Measurements from ENCODE around the gene ACACA. TPM values are rescaled to one million over a fixed set of nuclear protein-coding genes. Genes with fewer than 3 reads are reported as not detected.

The ACACA gene
- total RNA-seq, 1 experiment from 2014 or later, result 11.3 TPM

GRCh38 chr17:37068266-37068665 lies 338.4 kb downstream of the ACACA start:
- DNase-seq (ENCODE audit: low read depth), result no peak

- peak; percentile 65 for DNase-seq (ENCODE audit: low read depth)
Observed at GRCh38 chr17:37067555-37068111, 339.0 kb downstream of the ACACA start.

GRCh38 chr17:37066322-37067255 lies 340.0 kb downstream of the ACACA start:
- no peak for DNase-seq (ENCODE audit: low read depth)

- no peak for DNase-seq (ENCODE audit: low read depth)
Observed at GRCh38 chr17:37065486-37066321, 340.9 kb downstream of the ACACA start.

- DNase-seq (ENCODE audit: low read depth), result no peak
Observed at GRCh38 chr17:37064956-37065355, 341.7 kb downstream of the ACACA start.

- DNase-seq (ENCODE audit: low read depth), result no peak
Observed at GRCh38 chr17:37064206-37064605, 342.4 kb downstream of the ACACA start.

GRCh38 chr17:37062021-37062420 lies 344.6 kb downstream of the ACACA start:
- DNase-seq (ENCODE audit: low read depth), result no peak

- DNase-seq (ENCODE audit: low read depth), result no peak
Observed at GRCh38 chr17:37060928-37061327, 345.7 kb downstream of the ACACA start.

- DNase-seq (ENCODE audit: low read depth), result no peak
Observed at GRCh38 chr17:37060094-37060493, 346.5 kb downstream of the ACACA start.

GRCh38 chr17:37059493-37059892 lies 347.1 kb downstream of the ACACA start:
- no peak for DNase-seq (ENCODE audit: low read depth)

GRCh38 chr17:37056622-37057021 lies 350.0 kb downstream of the ACACA start:
- no peak for DNase-seq (ENCODE audit: low read depth)

GRCh38 chr17:37054894-37055293 lies 351.7 kb downstream of the ACACA start:
- DNase-seq (ENCODE audit: low read depth), result no peak

- DNase-seq (ENCODE audit: low read depth), result no peak
Observed at GRCh38 chr17:37052450-37052849, 354.2 kb downstream of the ACACA start.

- no peak for DNase-seq (ENCODE audit: low read depth)
Observed at GRCh38 chr17:37051833-37052232, 354.8 kb downstream of the ACACA start.

- no peak for DNase-seq (ENCODE audit: low read depth)
Observed at GRCh38 chr17:37051381-37051780, 355.3 kb downstream of the ACACA start.

- DNase-seq (ENCODE audit: low read depth), result peak; percentile 29
Observed at GRCh38 chr17:37050920-37051319, 355.7 kb downstream of the ACACA start.

- DNase-seq (ENCODE audit: low read depth), result no peak
Observed at GRCh38 chr17:37048811-37049210, 357.8 kb downstream of the ACACA start.

GRCh38 chr17:37047631-37048104 lies 359.0 kb downstream of the ACACA start:
- DNase-seq (ENCODE audit: low read depth), result peak; percentile 67

GRCh38 chr17:37045351-37045922 lies 361.2 kb downstream of the ACACA start:
- DNase-seq (ENCODE audit: low read depth), result no peak

- no peak for DNase-seq (ENCODE audit: low read depth)
Observed at GRCh38 chr17:37043201-37043600, 363.4 kb downstream of the ACACA start.

GRCh38 chr17:37041932-37042331 lies 364.7 kb downstream of the ACACA start:
- no peak for DNase-seq (ENCODE audit: low read depth)

GRCh38 chr17:37039269-37039668 lies 367.4 kb downstream of the ACACA start:
- DNase-seq (ENCODE audit: low read depth), result no peak

All from Daoy (cell line).